Neural cell (in vitro differentiated cells): ENCODE data around the gene ALK. TPM values are rescaled to one million over a fixed set of nuclear protein-coding genes. Genes with fewer than 3 reads are reported as not detected.

Source experiments
- H2AFZ ChIP-seq: fragments of 200-600, 300-800 bp; sonication (generic), shearing (Covaris generic); 2 replicates; pipeline ENCODE4 v1.6.0; 2014; ENCODE audit warnings: low read depth, mild to moderate bottlenecking, antibody characterized with exemption, low read length, moderate library complexity
- H3F3A ChIP-seq: fragments of 200-600 bp; shearing (Covaris generic); 2 replicates; pipeline ENCODE4 v1.6.1; 2016; ENCODE audit warnings: mild to moderate bottlenecking, moderate library complexity, mixed read lengths, antibody characterized with exemption, low read length; ENCODE audit not compliant: insufficient read depth, poor library complexity, severe bottlenecking
- H3K27ac ChIP-seq: fragments of 200-600, 300-800 bp; sonication (generic), shearing (Covaris generic); 2 replicates; pipeline ENCODE4 v1.5.1; 2014; ENCODE audit warnings: mild to moderate bottlenecking, low read length, moderate library complexity
- H3K27me3 ChIP-seq: fragments of 300-800, 200-600 bp; sonication (generic), shearing (Covaris generic); 2 replicates; pipeline ENCODE4 v1.6.0; 2014; ENCODE audit warnings: mild to moderate bottlenecking, low read depth, low read length, moderate library complexity; ENCODE audit not compliant: insufficient read depth
- H3K36me3 ChIP-seq: fragments of 300-800, 200-600 bp; sonication (generic), shearing (Covaris generic); 2 replicates; pipeline ENCODE4 v1.5.1; 2014; ENCODE audit warnings: mild to moderate bottlenecking, antibody characterized with exemption, low read length, moderate library complexity; ENCODE audit not compliant: insufficient read depth
- H3K4me2 ChIP-seq: fragments of 300-800, 200-600 bp; sonication (generic), shearing (Covaris generic); 2 replicates; pipeline ENCODE4 v1.6.0; 2014; ENCODE audit warnings: mild to moderate bottlenecking, low read length
- H3K4me3 ChIP-seq: fragments of 300-800, 200-600 bp; sonication (generic), shearing (Covaris generic); 2 replicates; pipeline ENCODE4 v1.5.1; 2014; ENCODE audit warnings: mild to moderate bottlenecking, low read length, moderate library complexity
- H3K79me2 ChIP-seq: fragments of 200-600 bp; shearing (Covaris generic); replicated peaks from 2 replicates; pipeline ENCODE4 v1.6.0; 2014; ENCODE audit warnings: mild to moderate bottlenecking, low read length, moderate library complexity; ENCODE audit not compliant: insufficient read depth
- H3K9ac ChIP-seq: fragments of 300-800, 200-600 bp; sonication (generic), shearing (Covaris generic); 2 replicates; pipeline ENCODE4 v1.6.1; 2016; ENCODE audit warnings: mild to moderate bottlenecking, low read length, mixed read lengths
- H3K9me2 ChIP-seq: fragments of 200-600 bp; shearing (Covaris generic); 2 replicates; pipeline ENCODE4 v1.6.1; 2016; ENCODE audit warnings: mild to moderate bottlenecking, low read length, mixed read lengths; ENCODE audit not compliant: insufficient read depth
- H3K9me3 ChIP-seq: fragments of 200-600, 300-800 bp; sonication (generic), shearing (Covaris generic); 2 replicates; pipeline ENCODE4 v1.6.1; 2016; ENCODE audit warnings: mild to moderate bottlenecking, mixed run types, low read length, moderate library complexity, mixed read lengths
- H4K20me1 ChIP-seq: fragments of 200-600 bp; shearing (Covaris generic); 2 replicates; pipeline ENCODE4 v1.6.1; 2016; ENCODE audit warnings: mild to moderate bottlenecking, mixed run types; ENCODE audit not compliant: insufficient read depth
- EP300 ChIP-seq: fragments of 450-650 bp; conservative IDR thresholded peaks from 2 replicates; pipeline ENCODE4 v1.6.1; 2014; ENCODE audit warnings: antibody characterized with exemption, mild to moderate bottlenecking, moderate library complexity; ENCODE audit not compliant: poor library complexity, severe bottlenecking
- EZH2 ChIP-seq: fragments of 200-600, 300-800 bp; shearing (Covaris generic), sonication (generic); IDR thresholded peaks from 2 replicates; pipeline ENCODE4 v1.6.1; 2014; ENCODE audit warnings: antibody characterized with exemption, low read length, borderline replicate concordance, mild to moderate bottlenecking; ENCODE audit not compliant: insufficient read depth, poor library complexity, severe bottlenecking
- MXI1 ChIP-seq: fragments of 450-650 bp; conservative IDR thresholded peaks from 2 replicates; pipeline ENCODE4 v1.6.1; 2014; ENCODE audit warnings: antibody characterized with exemption, mild to moderate bottlenecking; ENCODE audit not compliant: poor library complexity, severe bottlenecking
- POLR2AphosphoS5 ChIP-seq: IDR thresholded peaks from 2 replicates; pipeline ENCODE4 v1.6.1; 2012
- RAD21 ChIP-seq: fragments of 450-650 bp; conservative IDR thresholded peaks from 2 replicates; pipeline ENCODE4 v1.6.1; 2014; ENCODE audit warnings: antibody characterized with exemption, mild to moderate bottlenecking, moderate library complexity
- REST ChIP-seq: IDR thresholded peaks from 2 replicates; pipeline ENCODE4 v1.6.1; 2012; ENCODE audit warnings: borderline replicate concordance
- SMC3 ChIP-seq: fragments of 450-650 bp; conservative IDR thresholded peaks from 2 replicates; pipeline ENCODE4 v1.6.1; 2014; ENCODE audit warnings: antibody characterized with exemption, mild to moderate bottlenecking, moderate library complexity; ENCODE audit not compliant: poor library complexity
- TAF1 ChIP-seq: IDR thresholded peaks from 2 replicates; pipeline ENCODE4 v1.6.1; 2012; ENCODE audit warnings: low read depth
- polyA plus RNA-seq: library from polyadenylated mRNA; depleted of rRNA; stranded (reverse); fragments of >200 nt; gene quantifications from 2 replicates; pipeline ENCODE4 v1.2.3, GENCODE V29; 2014
- TF ChIP-seq, protein P1 (sequence below): fragments of 450-650 bp; IDR thresholded peaks from 2 replicates; pipeline ENCODE4 v1.5.1; 2014; ENCODE audit warnings: antibody characterized with exemption, mild to moderate bottlenecking, moderate library complexity; ENCODE audit not compliant: poor library complexity, severe bottlenecking

ALK gene
- polyA plus RNA-seq, 1 donor from 2014 or later: 7.1 TPM

DNA sequence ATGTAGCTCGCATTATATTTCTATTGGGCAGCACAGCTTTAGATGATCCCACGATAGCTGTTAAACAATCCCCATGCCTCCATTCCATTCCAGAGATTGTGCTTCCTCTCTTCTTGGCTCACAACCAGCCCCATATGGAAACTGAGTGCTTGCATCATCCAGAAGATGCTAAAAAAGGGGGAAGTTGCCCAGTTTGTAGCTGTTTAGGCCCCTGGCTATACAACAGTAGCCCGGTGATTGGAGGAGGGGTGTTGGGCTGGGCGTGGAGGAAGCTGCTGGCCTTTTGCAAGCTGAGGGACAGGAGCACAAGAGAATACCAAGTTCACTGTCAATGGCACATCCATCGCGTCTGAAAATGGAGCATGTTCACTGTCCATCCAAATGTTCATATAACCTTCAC is 360.2 kb downstream of the ALK start:
- Histone ChIP-seq H3K9me3 (no peaks in the 10 kb centered on the region), H3K4me3 (no peak overlapping the region), H3K4me2 (no peak overlapping the region), H3K9ac (no peak overlapping the region), H3F3A (no peaks in the 10 kb centered on the region), H3K27ac (no peak overlapping the region), H3K79me2 (no peaks in the 10 kb centered on the region), H3K36me3 (no peaks in the 10 kb centered on the region), H3K27me3 (no peaks in the 10 kb centered on the region), H4K20me1 (no peaks in the 10 kb centered on the region), H2AFZ (no peak overlapping the region), H3K9me2 (no peaks in the 10 kb centered on the region)
- TF ChIP-seq EP300: no peak
- no peak for TF ChIP-seq POLR2AphosphoS5
- TF ChIP-seq REST: no peak
- no peak for TF ChIP-seq SMC3
- TF ChIP-seq, protein P1, sequence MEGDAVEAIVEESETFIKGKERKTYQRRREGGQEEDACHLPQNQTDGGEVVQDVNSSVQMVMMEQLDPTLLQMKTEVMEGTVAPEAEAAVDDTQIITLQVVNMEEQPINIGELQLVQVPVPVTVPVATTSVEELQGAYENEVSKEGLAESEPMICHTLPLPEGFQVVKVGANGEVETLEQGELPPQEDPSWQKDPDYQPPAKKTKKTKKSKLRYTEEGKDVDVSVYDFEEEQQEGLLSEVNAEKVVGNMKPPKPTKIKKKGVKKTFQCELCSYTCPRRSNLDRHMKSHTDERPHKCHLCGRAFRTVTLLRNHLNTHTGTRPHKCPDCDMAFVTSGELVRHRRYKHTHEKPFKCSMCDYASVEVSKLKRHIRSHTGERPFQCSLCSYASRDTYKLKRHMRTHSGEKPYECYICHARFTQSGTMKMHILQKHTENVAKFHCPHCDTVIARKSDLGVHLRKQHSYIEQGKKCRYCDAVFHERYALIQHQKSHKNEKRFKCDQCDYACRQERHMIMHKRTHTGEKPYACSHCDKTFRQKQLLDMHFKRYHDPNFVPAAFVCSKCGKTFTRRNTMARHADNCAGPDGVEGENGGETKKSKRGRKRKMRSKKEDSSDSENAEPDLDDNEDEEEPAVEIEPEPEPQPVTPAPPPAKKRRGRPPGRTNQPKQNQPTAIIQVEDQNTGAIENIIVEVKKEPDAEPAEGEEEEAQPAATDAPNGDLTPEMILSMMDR: no peak
- no peak for TF ChIP-seq TAF1
- no peak for TF ChIP-seq MXI1

GRCh38 chr2:29560566-29560965 is 360.8 kb downstream of the ALK start:
- no peaks in the 10 kb centered on the region for H3K27me3 ChIP-seq
- H3K27ac ChIP-seq: no peak overlapping the region
- no peak overlapping the region for H3K4me2 ChIP-seq
- H4K20me1 ChIP-seq: no peaks in the 10 kb centered on the region
- H3K79me2 ChIP-seq: no peaks in the 10 kb centered on the region
- H3K9ac ChIP-seq: no peak overlapping the region
- no peaks in the 10 kb centered on the region for H3K9me3 ChIP-seq
- TF ChIP-seq RAD21: no peak
- TF ChIP-seq TAF1: no peak
- no peak for TF ChIP-seq EP300
- no peak for TF ChIP-seq REST
- no peak for TF ChIP-seq POLR2AphosphoS5
- TF ChIP-seq, protein P1: no peak
- no peak for TF ChIP-seq EZH2
- no peak for TF ChIP-seq MXI1
- no peak for TF ChIP-seq SMC3
- H2AFZ ChIP-seq: no peak overlapping the region
- H3F3A ChIP-seq: no peaks in the 10 kb centered on the region
- H3K36me3 ChIP-seq: no peaks in the 10 kb centered on the region
- no peaks in the 10 kb centered on the region for H3K9me2 ChIP-seq
- no peak overlapping the region for H3K4me3 ChIP-seq
